Measurements from ENCODE around the gene MAST4. TPM values are rescaled to one million over a fixed set of nuclear protein-coding genes. Genes with fewer than 3 reads are reported as not detected.

The MAST4 gene
- polyA plus RNA-seq, 1 experiment: 11.6 TPM

DNA sequence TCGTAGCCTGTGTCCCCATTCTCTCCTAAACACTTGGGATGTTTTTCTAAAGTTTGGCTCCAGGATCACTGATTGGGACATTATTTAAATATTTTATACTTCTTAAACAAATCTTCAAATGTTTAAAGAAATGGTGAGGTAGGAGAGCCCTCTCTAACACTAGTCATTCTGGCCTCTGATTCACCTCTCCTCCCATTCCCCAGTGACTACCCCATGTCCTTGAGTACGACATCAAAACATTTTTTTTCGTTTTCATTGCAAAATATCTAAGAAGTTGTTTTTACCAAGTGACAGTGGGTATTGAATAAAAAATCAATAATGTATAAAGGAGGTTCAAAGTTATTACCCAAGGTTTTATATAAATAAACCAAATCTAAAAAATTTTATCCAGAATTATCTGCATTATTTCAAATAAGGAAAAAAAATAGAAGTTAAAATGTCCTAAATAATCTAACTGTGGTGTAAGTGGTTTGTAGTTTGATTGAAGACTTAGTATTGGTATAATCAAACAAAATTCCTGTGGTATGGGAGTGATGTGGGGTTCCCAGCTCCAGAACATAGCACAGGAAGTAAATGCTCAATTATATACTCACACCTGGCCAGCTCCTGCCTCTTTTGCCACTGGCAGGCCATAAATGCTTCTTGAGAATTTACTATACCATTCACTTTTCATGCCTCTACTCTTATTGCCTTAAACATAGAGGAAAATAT, 51.1 kb downstream of the MAST4 start:
- no peak overlapping the region for H3K27ac ChIP-seq (ENCODE audit: low read depth, low read length)
- no peak for DNase-seq (ENCODE audit: low read depth, low spot score)
- no peak overlapping the region for H3K4me3 ChIP-seq (ENCODE audit: low read depth, low read length)
- ChIA-PET CTCF (no interaction called here), POLR2A (no interaction called here)
- H3K9me3 ChIP-seq (ENCODE audit: control insufficient read depth, insufficient read depth, low read length): no peaks in the 10 kb centered on the region
- TF ChIP-seq, protein P1, sequence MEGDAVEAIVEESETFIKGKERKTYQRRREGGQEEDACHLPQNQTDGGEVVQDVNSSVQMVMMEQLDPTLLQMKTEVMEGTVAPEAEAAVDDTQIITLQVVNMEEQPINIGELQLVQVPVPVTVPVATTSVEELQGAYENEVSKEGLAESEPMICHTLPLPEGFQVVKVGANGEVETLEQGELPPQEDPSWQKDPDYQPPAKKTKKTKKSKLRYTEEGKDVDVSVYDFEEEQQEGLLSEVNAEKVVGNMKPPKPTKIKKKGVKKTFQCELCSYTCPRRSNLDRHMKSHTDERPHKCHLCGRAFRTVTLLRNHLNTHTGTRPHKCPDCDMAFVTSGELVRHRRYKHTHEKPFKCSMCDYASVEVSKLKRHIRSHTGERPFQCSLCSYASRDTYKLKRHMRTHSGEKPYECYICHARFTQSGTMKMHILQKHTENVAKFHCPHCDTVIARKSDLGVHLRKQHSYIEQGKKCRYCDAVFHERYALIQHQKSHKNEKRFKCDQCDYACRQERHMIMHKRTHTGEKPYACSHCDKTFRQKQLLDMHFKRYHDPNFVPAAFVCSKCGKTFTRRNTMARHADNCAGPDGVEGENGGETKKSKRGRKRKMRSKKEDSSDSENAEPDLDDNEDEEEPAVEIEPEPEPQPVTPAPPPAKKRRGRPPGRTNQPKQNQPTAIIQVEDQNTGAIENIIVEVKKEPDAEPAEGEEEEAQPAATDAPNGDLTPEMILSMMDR (IDR thresholded peaks at IDR 0.05; ENCODE audit: low read depth, low read length): no peak
- no peaks in the 10 kb centered on the region for H3K27me3 ChIP-seq (ENCODE audit: control insufficient read depth, insufficient read depth, low read length)

DNA sequence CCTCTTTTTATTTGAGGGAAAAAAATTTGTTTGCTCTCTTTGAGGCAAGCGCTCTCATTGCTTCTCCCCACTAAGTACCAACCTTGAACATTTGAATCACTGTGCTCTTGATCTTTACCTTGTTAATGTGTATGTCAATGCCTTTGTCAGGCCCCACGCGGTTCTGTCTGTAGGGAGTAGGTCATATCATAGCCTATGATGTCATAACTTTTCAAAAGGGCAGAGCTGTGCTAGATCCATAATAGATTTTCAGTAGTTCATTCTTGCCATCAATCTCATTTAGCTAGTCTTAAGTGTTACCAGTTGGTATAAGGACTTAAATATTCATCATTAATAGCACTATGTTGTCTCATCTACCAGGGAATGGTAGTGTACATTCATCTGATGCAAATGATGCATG, 56.6 kb downstream of the MAST4 start:
- ChIA-PET CTCF (no interaction called here), POLR2A (no interaction called here)
- no peak overlapping the region for H3K27ac ChIP-seq (ENCODE audit: low read depth, low read length)
- no peak for DNase-seq (ENCODE audit: low read depth, low spot score)
- peaks cover 3% of the 10 kb centered on the region for H3K27me3 ChIP-seq (ENCODE audit: control insufficient read depth, insufficient read depth, low read length)
- no peak overlapping the region for H3K4me3 ChIP-seq (ENCODE audit: low read depth, low read length)
- TF ChIP-seq, protein P1 (IDR thresholded peaks at IDR 0.05; ENCODE audit: low read depth, low read length): no peak
- H3K9me3 ChIP-seq (ENCODE audit: control insufficient read depth, insufficient read depth, low read length): no peaks in the 10 kb centered on the region

DNA sequence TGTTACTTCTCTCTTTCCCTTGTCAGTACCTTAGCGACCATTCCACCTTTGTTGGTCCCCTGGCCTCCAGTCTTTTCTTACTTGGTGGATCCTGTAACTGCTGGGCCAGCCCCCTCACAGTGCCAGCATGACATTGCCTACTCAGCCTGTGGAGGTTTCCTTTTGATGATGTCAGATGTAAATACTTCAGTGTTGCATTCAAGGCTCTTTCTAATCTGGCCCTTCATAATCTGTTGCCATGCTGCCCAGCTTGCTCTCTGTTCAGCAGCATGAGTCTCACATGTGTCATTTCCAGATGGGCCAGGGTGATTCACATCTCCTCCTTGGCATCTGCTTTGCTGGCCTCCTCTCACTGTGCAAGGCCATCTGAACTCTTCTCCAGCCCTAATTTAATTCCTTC, 57.1 kb downstream of the MAST4 start:
- H3K27me3 ChIP-seq (ENCODE audit: control insufficient read depth, insufficient read depth, low read length): peaks cover 3% of the 10 kb centered on the region
- H3K4me3 ChIP-seq (ENCODE audit: low read depth, low read length): no peak overlapping the region
- no peaks in the 10 kb centered on the region for H3K9me3 ChIP-seq (ENCODE audit: control insufficient read depth, insufficient read depth, low read length)
- no peak for DNase-seq (ENCODE audit: low read depth, low spot score)
- POLR2A ChIA-PET: no interaction called here
- TF ChIP-seq, protein P1 (IDR thresholded peaks at IDR 0.05; ENCODE audit: low read depth, low read length): no peak
- CTCF ChIA-PET: no interaction called here
- no peak overlapping the region for H3K27ac ChIP-seq (ENCODE audit: low read depth, low read length)

DNA sequence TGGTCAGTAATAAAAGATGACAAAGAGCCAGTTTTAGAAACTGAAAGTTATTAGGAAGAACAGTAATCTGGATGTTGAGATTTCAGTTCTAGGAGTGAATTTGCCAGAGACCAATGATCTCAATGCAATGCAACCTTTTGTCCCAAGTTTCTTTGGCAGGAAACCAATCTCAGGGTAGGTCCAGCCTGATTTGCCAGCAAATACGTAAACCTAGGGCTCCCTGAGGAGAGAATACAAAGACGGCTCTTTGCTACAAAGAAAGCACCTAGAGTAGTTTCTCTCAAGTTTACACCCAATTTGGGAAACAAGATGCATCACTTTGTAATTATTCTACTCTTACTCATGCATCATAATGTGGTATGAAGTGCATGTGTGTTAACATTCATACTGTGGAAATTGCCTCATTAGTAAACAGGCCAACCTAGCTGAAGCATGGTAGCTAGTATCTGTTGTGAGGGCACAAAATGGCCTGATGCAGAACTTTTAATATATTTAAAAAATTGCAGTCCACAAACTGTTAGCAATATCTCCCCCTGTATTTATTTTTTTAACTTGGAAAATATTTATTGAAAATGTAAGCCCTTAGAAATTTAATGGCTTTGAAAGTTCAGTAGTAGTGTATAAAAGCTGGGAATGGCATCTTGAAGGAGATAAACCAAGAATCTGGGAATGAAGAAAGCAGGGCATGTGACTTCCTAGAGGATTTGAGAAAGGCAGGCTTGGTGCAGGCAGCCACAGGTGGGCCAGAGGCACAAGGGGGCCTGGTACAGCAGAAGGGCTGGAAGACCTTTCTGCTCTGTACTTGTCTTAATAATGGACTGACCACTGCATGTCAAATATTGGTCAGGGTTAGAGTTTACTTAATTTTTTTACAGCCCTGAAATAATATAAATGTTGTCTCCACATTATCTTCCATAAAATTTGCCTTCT, 59.5 kb downstream of the MAST4 start:
- peaks cover 3% of the 10 kb centered on the region for H3K27me3 ChIP-seq (ENCODE audit: control insufficient read depth, insufficient read depth, low read length)
- H3K4me3 ChIP-seq (ENCODE audit: low read depth, low read length): no peak overlapping the region
- H3K27ac ChIP-seq (ENCODE audit: low read depth, low read length): no peak overlapping the region
- CTCF ChIA-PET: no interaction called here
- DNase-seq (ENCODE audit: low read depth, low spot score): no peak
- no peaks in the 10 kb centered on the region for H3K9me3 ChIP-seq (ENCODE audit: control insufficient read depth, insufficient read depth, low read length)
- TF ChIP-seq, protein P1 (IDR thresholded peaks at IDR 0.05; ENCODE audit: low read depth, low read length): no peak
- POLR2A ChIA-PET: no interaction called here

DNA sequence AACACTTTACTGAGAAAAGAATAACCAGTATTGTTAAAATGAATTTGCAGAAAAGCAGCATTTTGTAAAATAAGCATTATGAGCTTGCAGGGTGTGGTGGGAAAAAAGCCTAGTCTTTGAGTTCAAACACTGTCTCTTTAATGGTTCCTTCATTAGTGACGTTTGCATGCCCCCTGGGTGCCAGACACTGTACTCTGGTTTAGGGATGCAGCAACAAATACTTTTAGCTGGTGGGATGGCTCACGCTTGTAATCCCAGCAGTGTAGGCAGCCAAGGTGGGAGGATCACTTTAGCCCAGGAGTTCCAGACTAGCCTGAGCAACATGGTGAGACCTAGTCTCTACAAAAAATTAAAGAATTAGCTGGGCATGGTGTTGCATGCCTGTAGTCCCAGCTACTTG, 62.3 kb downstream of the MAST4 start:
- DNase-seq (ENCODE audit: low read depth, low spot score): no peak
- CTCF ChIA-PET: no interaction called here

More for the DNA sequence above, 62.3 kb downstream of the MAST4 start:
- POLR2A ChIA-PET: no interaction called here
- H3K9me3 ChIP-seq (ENCODE audit: control insufficient read depth, insufficient read depth, low read length): no peaks in the 10 kb centered on the region
- H3K4me3 ChIP-seq (ENCODE audit: low read depth, low read length): no peak overlapping the region
- peaks cover 3% of the 10 kb centered on the region for H3K27me3 ChIP-seq (ENCODE audit: control insufficient read depth, insufficient read depth, low read length)
- no peak overlapping the region for H3K27ac ChIP-seq (ENCODE audit: low read depth, low read length)
- TF ChIP-seq, protein P1 (IDR thresholded peaks at IDR 0.05; ENCODE audit: low read depth, low read length): no peak
